K562 (cell line): ENCODE results near the gene COASY. TPM values are rescaled to one million over a fixed set of nuclear protein-coding genes. Genes with fewer than 3 reads are reported as not detected.

Experiments used
- ARNT ChIP-seq, 2 experiments: fragments of 450-650 bp; IDR thresholded peaks; 2 replicates each; pipeline ENCODE4 v1.6.1; 2016; ENCODE audit warnings: mild to moderate bottlenecking in 1 of 2
- CBFA2T3 ChIP-seq: fragments of 450-650 bp; IDR thresholded peaks from 2 replicates; pipeline ENCODE4 v1.6.1; 2017
- CBX3 ChIP-seq, 2 experiments: IDR thresholded peaks; 1 replicate in 1 of 2; 2 replicates in 1 of 2; pipeline ENCODE4 v1.6.1; 2012; ENCODE audit warnings: inconsistent platforms in 2 of 2, low read length in 2 of 2, borderline replicate concordance in 1 of 2, control low read depth in 1 of 2
- CHD2 ChIP-seq: IDR thresholded peaks from 2 replicates; pipeline ENCODE4 v1.6.1; 2011; ENCODE audit warnings: low read depth, low read length
- ELF2 ChIP-seq: fragments of 250-450 bp; sonication (Bioruptor Pico); IDR thresholded peaks from 2 replicates; pipeline ENCODE4 v1.5.0; 2021; ENCODE audit warnings: mild to moderate bottlenecking
- ETV1 ChIP-seq: fragments of 450-650 bp; conservative IDR thresholded peaks from 2 replicates; pipeline ENCODE4 v1.6.1; 2016; ENCODE audit warnings: missing genetic modification characterization, control low read depth, low read depth, missing compliant biosample characterization
- FOSL1 ChIP-seq: fragments of 200-800 bp; sonication (Bioruptor generic); conservative IDR thresholded peaks from 2 replicates; pipeline ENCODE4 v1.6.1; 2016; ENCODE audit warnings: missing genetic modification characterization, missing compliant biosample characterization
- FUS ChIP-seq: fragments of 200-400 bp; formaldehyde crosslinking; optimal IDR thresholded peaks from 2 replicates; pipeline ENCODE3; 2017; ENCODE audit warnings: low read depth, low read length
- JUN ChIP-seq, 2 experiments: sonication (generic) in 1 of 2; formaldehyde crosslinking in 1 of 2; IDR thresholded peaks; 2 replicates each; pipeline versions ENCODE4 v1.6.1 to v1.8.0; 2012 to 2022; ENCODE audit warnings: borderline replicate concordance in 2 of 2, mild to moderate bottlenecking in 2 of 2, improper control_type of control experiment in 1 of 2, low read depth in 1 of 2, low read length in 1 of 2, missing genetic modification reagents in 1 of 2
- MAFK ChIP-seq: IDR thresholded peaks from 2 replicates; pipeline ENCODE4 v1.6.1; 2011; ENCODE audit warnings: low read length, improper control_type of control experiment
- MXD1 ChIP-seq: fragments of 250-450 bp; sonication (Bioruptor Pico); IDR thresholded peaks from 2 replicates; pipeline ENCODE4 v1.8.0; 2021; ENCODE audit warnings: borderline replicate concordance, mild to moderate bottlenecking, moderate library complexity; ENCODE audit not compliant: poor library complexity, severe bottlenecking
- NCOA6 ChIP-seq: fragments of 450-650 bp; IDR thresholded peaks from 2 replicates; pipeline ENCODE4 v1.6.1; 2017; ENCODE audit warnings: mild to moderate bottlenecking
- NEUROD1 ChIP-seq: fragments of 150-350 bp; IDR thresholded peaks from 2 replicates; pipeline ENCODE4 v1.6.1; 2014; ENCODE audit warnings: borderline replicate concordance, low read length, low read depth; ENCODE audit not compliant: partially characterized antibody
- NR2C1 ChIP-seq, 2 experiments: fragments of 450-650 bp; IDR thresholded peaks; 2 replicates each; pipeline ENCODE4 v1.6.1; 2017; ENCODE audit warnings: mild to moderate bottlenecking in 2 of 2, antibody characterized with exemption in 1 of 2, inconsistent platforms in 1 of 2, missing compliant biosample characterization in 1 of 2, missing genetic modification characterization in 1 of 2
- RB1 ChIP-seq: fragments of 450-650 bp; IDR thresholded peaks from 2 replicates; pipeline ENCODE4 v1.6.1; 2017; ENCODE audit warnings: low read depth, mild to moderate bottlenecking
- SAFB ChIP-seq: fragments of 200-400 bp; formaldehyde crosslinking; IDR thresholded peaks from 2 replicates; pipeline ENCODE4 v1.6.1; 2017; ENCODE audit warnings: low read depth, low read length, borderline replicate concordance
- SRSF1 ChIP-seq: fragments of 200-400 bp; formaldehyde crosslinking; IDR thresholded peaks from 2 replicates; pipeline ENCODE4 v1.6.1; 2017; ENCODE audit warnings: mild to moderate bottlenecking, low read depth, low read length, moderate library complexity
- TAF7 ChIP-seq: fragments of 450-650 bp; IDR thresholded peaks from 2 replicates; pipeline ENCODE4 v1.6.1; 2016; ENCODE audit warnings: missing genetic modification characterization, missing compliant biosample characterization
- TAF9B ChIP-seq: fragments of 450-650 bp; IDR thresholded peaks from 2 replicates; pipeline ENCODE4 v1.6.1; 2018; ENCODE audit warnings: mild to moderate bottlenecking; ENCODE audit not compliant: partially characterized antibody
- TBP ChIP-seq: optimal IDR thresholded peaks from 2 replicates; pipeline ENCODE3; 2011; ENCODE audit warnings: low read depth, low read length, improper control_type of control experiment
- TEAD1 ChIP-seq, 2 experiments: fragments of 450-650 bp in 1 of 2; sonication (generic) in 1 of 2; formaldehyde crosslinking; IDR thresholded peaks; 2 replicates each; pipeline versions ENCODE4 v1.4.0 to v1.8.0; 2020 to 2022; ENCODE audit warnings: mild to moderate bottlenecking in 2 of 2, missing genetic modification reagents in 1 of 2
- THAP7 ChIP-seq: fragments of 250-450 bp; sonication (Bioruptor Pico); IDR thresholded peaks from 2 replicates; pipeline ENCODE4 v1.5.0; 2021
- ZNF277 ChIP-seq: fragments of 250-450 bp; sonication (Bioruptor Pico); IDR thresholded peaks from 2 replicates; pipeline ENCODE4 v1.8.0; 2022; ENCODE audit warnings: inconsistent platforms, mild to moderate bottlenecking, moderate library complexity, borderline replicate concordance
- ZNF77 ChIP-seq: fragments of 250-450 bp; sonication (Bioruptor Pico); IDR thresholded peaks from 2 replicates; pipeline ENCODE4 v1.5.0; 2020
- polyA plus RNA-seq, 8 experiments: library from polyadenylated mRNA; depleted of rRNA in 4 of 8; stranded (reverse) in 5 of 8; unstranded in 3 of 8; fragments of >200 nt; fragmentation: Nextera tagmentation in 2 of 8; fragmentation: Illumina TruSeq in 1 of 8; extraction: Ambion mirVana in 2 of 8; extraction: Trizol in 1 of 8; gene quantifications; 2 replicates each; pipeline versions ENCODE4 v1.2.1 to v1.2.3, GENCODE V29; 2011 to 2014; ENCODE audit warnings: inconsistent platforms in 1 of 8, missing spikeins in 1 of 8
- total RNA-seq, 7 experiments: library from RNA; depleted of rRNA in 6 of 7; stranded (reverse); fragments of >200 nt in 6 of 7; fragmentation: Illumina TruSeq in 2 of 7; extraction: Trizol in 2 of 7; gene quantifications; 2 replicates each; pipeline versions ENCODE4 v1.2.1 to v1.2.3, GENCODE V29; 2011 to 2021; ENCODE audit warnings: low replicate concordance in 1 of 7
- TF ChIP-seq, protein P1 (sequence below), 2 experiments: fragments of 450-650 bp in 1 of 2; sonication (generic) in 1 of 2; formaldehyde crosslinking in 1 of 2; IDR thresholded peaks in 1 of 2; conservative IDR thresholded peaks in 1 of 2; 2 replicates each; pipeline versions ENCODE4 v1.6.1 to v1.8.1; 2016 to 2023; ENCODE audit warnings: mild to moderate bottlenecking in 2 of 2, moderate library complexity in 2 of 2, inconsistent platforms in 1 of 2, missing genetic modification reagents in 1 of 2

COASY gene
- total and polyA plus RNA-seq, 9 of the 15 experiments (the other 6 are each of a cell fraction or from before 2014, with no cell fraction given), result 25.4 to 175 (median 62.3) TPM

DNA sequence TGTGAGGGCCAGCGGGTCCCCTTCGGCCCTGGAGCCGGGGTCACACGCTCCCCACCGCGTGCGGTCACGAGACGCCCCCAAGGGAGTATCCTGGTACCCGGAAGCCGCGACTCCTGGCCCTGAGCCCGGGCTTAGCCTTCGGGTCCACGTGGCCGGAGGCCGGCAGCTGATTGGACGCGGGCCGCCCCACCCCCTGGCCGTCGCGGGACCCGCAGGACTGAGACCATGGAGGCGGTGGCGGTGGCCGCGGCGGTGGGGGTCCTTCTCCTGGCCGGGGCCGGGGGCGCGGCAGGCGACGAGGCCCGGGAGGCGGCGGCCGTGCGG, 25.9 kb upstream of the COASY start, which contains the start of gene NAGLU (continued):
- TF ChIP-seq MXD1, result peak; percentile 48
- peak; percentile 30 for TF ChIP-seq TAF9B
- TF ChIP-seq, protein P1, sequence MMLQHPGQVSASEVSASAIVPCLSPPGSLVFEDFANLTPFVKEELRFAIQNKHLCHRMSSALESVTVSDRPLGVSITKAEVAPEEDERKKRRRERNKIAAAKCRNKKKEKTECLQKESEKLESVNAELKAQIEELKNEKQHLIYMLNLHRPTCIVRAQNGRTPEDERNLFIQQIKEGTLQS (IDR thresholded peaks at IDR 0.05), result no peak
- TF ChIP-seq, protein P1 (CRISPR knock-in tag; conservative IDR thresholded peaks at IDR 0.05), result 0 out of 2 replicates have a peak, but pooled peaks have one; percentile 16
- TF ChIP-seq ZNF77 (CRISPR knock-in tag), result no peak
- no peak for TF ChIP-seq ARNT (IDR thresholded peaks at IDR 0.05)
- peak; percentile 48 for TF ChIP-seq NEUROD1
- 0 out of 2 replicates have a peak, but pooled peaks have one; percentile 15 for TF ChIP-seq TAF7
- TF ChIP-seq CBX3 (IDR thresholded peaks at IDR 0.05; ENCODE audit: borderline replicate concordance in 1 of 2, low read length in 2 of 2), result peak in 1 of 2 experiments; percentile 28; a peak in 1 of 3 replicates
- no peak for TF ChIP-seq ZNF277
- 0 out of 2 replicates have a peak, but pooled peaks have one; percentile 20 for TF ChIP-seq CBFA2T3
- TF ChIP-seq ELF2 (CRISPR knock-in tag), result peak; percentile 93
- peak; percentile 35; the same call in 1 of the 2 replicates for TF ChIP-seq SAFB
- TF ChIP-seq ETV1 (tag), result peak; percentile 70
- 0 out of 4 replicates have a peak, but pooled peaks of 1 of the 2 experiments have one; percentile 11 for TF ChIP-seq TEAD1 (CRISPR knock-in tag; IDR thresholded peaks at IDR 0.05)
- peak; percentile 54; the same call in 1 of the 2 replicates for TF ChIP-seq FOSL1 (tag)
- peak; percentile 49; the same call in 1 of the 2 replicates for TF ChIP-seq CHD2
- no peak for TF ChIP-seq FUS
- TF ChIP-seq NCOA6, result no peak
- TF ChIP-seq TBP, result peak; percentile 72
- peak; percentile 35; the same call in 1 of the 2 replicates for TF ChIP-seq NR2C1 (IDR thresholded peaks at IDR 0.05)
- no peak for TF ChIP-seq NR2C1 (tag; IDR thresholded peaks at IDR 0.05)
- no peak for TF ChIP-seq SRSF1
- no peak for TF ChIP-seq MAFK
- no peak for TF ChIP-seq THAP7 (CRISPR knock-in tag)
- peak; percentile 39; the same call in 1 of the 2 replicates for TF ChIP-seq JUN (IDR thresholded peaks at IDR 0.05; ENCODE audit: borderline replicate concordance, low read depth, low read length)
- TF ChIP-seq JUN (CRISPR knock-in tag; IDR thresholded peaks at IDR 0.05; ENCODE audit: borderline replicate concordance), result no peak
- peak; percentile 79; the same call in 1 of the 2 replicates for TF ChIP-seq RB1
